Measurements from ENCODE around the gene CD2.
"Not testable (repeated sequence)": the region's sequence is repeated elsewhere in the genome, so short reads cannot be mapped to it uniquely, and the experiment has no call there.

CD2 gene

DNA sequence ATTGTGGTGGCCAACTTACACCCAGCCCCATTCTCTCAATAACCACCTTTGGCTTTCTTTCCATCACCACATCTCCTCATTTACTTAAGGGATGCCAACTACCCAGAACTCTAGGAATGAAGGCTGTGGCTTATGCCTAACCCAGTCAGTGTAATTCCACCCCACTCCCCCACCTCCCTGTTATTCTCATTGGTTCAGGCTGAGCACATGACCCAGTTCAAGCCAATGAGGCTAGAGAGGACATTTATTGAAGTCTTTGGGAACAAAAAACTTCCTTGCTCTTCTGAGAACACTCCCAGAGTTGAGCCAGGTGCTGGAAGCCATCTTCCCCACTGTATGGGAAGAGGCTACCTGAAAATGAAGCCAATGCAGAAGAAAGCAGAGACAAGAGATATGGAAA lies 22.8 kb upstream of the CD2 start:
- no peak for DNase-seq (ENCODE audit: low read depth in 2 of 2)

DNA sequence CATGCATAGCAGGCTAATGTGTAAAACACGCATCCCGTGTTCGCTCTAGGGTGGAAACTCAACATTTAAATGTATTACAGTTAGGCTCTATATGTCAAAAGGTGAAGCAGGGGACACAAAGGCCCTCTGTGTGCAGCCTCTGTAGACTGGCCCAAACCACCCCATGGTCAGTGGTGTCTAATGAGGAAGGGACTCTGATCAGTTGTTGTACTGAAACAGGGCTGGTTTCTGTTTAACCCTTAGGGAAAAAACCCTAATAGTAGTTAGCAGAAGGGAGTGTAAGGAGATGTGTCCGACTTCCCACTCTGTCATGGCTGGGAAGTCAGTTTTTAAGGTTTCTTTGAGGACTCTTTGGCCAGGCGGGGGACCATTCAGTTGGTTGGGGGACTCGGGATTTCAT lies 21.5 kb upstream of the CD2 start:
- no peak for DNase-seq (ENCODE audit: low read depth in 2 of 2)

DNA sequence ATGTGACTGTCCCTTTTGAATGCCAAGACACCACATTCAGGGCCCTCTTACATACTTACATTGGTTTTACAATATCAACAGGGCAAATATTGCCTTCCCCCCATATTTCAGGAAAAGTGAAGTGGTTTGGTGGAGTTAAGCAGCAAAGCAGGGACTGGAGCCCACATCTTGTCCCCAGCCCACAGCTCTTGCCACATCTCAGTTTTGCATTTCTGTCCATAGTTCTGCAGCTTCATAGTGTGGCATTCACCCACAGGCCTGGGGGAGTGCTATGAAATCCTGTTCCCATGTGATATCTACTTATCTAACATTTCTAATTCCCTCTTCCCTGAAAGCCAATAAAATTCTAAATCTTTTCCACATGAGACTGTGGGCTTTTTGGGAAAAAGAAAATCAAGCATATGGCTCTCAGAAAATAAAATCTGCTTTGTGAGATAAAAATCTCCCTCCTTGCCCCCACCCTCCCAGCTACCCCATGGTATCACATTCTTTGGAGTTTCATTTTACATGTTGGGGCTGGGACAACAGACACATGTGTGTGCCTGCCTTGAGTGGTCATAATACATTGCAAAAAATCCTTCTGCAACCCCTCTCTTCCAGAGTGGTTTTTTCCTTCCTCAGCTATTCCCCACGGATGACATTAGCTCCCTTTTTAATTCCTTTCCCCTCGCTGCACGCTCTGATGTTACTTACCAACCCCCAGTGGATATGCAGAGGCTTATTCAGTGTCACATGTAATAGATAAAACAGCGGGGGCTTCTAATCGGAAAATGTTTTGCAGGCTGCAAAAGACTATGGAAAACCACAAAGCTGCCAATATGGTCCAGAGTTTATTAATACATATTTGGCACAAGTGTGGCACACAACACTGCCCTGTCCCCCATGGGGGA lies 20.5 kb upstream of the CD2 start:
- no peak for DNase-seq (ENCODE audit: low read depth in 2 of 2)

DNA sequence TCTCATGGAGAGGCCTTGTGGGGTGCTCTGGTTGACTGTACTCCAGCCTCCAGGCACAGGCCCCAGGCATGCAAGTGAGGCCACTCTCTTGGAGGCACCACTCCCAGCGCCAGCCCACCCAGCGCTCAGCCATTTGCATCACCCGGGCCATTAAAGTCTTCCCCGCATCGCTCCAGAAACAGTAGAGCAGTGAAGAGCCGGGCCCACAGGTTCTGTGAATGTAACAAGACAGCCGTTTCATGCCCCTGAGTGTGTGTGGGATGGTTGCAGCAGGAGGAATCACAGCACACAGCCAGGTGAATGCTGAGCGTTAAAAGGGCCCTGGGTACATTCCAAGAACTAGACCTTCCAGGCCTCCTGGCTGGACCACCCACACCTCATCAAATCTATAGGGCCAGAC lies 19.0 kb upstream of the CD2 start:
- DNase-seq (ENCODE audit: low read depth in 2 of 2), result no peak

DNA sequence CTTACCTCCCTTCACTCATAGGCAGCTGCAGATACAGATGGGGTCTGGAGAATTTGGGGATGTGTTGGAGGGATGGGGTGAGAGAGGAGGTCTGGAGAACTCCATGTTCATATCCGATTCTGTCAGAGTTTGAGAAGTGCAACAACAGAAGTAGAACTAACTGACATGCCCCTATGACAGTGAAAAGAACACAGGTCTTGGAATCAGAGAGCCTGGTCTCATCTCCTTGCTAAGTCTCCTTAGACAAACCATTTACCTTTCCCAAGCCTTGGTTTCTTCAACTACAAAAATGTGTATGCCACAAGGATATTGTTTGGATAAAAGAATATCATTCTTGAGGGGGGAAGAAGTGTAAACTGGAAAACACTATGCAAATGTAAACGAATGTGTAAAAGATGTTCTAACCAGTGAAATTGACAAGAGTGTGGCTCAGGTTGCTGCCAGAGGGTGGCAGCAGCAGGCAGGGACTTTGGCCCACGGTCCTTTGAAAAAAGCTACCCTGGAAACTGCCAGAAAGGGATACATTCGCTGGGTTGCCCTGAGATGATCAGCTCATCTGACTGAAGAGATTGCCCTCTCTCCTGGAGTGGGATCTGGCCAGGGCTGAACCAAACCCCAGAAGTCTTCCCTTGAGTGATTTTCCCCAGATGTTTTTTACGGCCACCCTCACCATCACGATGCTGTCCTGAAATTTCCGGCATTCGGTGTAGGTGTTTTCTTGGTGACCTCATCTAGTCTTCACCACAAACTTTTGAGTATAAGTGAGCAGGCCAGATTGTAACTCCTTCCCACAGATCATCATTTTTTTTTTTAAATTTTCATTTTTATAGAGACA lies 17.0 kb upstream of the CD2 start:
- peak; percentile 60 to 69 for DNase-seq (ENCODE audit: low read depth in 2 of 2)

DNA sequence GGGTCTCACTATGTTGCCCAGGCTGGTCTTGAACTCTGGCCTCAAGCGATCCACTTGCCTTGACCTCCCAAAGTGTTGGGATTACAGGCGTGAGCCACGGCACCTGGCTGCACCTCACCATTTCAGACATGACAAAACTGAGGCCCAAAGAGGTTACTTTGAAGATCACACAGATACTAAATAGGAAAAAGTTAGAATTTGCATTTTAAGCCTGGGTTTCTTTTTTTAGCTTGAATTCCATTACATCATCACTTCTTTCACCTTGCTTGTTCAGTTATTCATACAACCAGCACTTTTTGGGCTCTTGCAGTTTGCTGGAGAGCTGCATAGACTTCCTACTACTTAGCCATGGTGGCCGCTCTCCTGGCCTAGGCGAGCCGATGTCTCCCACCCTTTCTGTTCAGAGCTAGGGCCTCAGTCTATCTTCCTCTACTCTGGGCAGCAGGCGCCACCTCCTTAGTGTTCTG lies 16.3 kb upstream of the CD2 start:
- DNase-seq (ENCODE audit: low read depth in 2 of 2), result peak; percentile 32 to 46

DNA sequence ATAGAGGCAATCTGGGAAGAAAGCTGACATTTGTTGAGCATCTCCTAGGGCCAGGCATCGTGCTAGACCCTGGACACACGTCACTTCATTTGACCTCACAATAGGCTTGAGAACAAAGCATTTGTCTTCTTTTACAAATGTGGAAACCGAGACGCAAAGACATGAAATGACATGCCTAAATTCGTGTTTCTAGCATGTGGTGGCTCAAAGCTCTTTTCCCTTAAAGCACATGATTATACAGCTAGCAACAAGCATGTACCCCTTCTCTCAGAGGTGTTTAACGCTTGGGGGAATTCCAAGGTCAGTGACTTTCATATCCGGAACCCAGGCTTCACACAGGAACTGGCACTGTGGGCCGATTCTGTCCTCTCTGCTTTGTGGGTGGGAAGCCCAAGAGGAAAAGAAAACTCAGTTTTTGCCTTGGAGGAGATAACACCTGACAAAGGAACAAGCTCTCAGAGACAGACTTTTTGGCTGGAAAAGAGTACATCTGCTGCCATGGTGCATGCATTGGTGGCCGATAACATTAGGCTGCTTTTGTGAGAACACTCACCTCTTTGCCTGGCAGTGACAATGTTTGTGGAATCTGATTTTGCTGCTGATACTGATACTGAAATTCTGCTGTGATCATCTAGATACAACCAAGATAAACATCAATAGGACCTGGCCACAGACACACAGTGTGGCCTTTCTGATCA lies 15.4 kb upstream of the CD2 start:
- peak; percentile 44 to 64 for DNase-seq (ENCODE audit: low read depth in 2 of 2)

DNA sequence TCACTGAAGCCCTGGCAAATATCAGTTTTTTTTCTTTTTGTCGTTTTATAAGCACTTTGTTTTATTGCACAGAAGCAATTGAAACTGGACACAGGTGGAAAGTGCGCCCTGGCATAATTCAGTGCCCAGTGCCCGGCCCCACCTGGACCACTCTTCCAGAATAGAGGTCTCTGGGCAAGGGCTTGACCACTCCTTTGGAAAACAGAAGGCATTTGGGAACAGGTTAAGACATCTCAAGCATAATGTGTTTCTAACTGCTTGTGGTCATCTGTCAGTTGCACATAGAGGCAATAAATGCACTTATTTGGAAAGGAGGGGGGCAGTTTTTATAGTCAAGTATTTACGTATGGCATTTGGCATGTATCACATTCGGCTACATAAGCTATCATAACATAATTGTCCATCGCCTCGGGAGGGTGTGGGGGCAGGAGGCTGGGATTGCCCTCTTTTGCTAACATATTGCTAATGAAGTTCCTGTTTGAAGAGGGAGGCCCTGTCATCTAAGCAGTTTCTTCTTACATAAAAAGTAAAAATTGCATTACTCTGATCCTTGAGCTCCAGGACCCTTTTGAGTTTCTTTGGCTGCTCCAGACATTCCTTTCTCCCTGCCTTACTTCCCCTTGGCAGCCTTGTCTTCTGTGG lies 14.7 kb upstream of the CD2 start:
- DNase-seq (ENCODE audit: low read depth in 2 of 2), result no peak

DNA sequence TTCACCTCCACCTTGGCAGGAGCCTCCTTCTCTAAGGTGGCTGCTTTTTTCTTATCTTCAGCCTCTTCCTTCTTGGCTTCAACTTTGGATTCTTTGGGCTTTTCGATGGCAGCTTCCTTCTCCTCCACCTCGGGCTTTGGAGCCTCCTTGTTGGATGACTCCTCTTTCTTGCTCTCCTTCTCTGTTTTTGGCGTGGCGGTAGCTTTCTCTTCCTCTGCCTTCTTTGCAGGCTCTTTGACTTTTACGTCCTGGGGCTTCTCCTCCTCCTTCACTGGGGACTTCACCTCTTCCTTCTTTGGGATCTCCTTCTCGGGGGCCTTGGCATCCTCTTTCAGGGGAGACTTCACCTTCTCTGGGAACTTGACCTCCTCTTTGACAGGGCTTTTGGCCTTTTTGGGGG lies 13.9 kb upstream of the CD2 start:
- no peak for DNase-seq (ENCODE audit: low read depth in 2 of 2)

DNA sequence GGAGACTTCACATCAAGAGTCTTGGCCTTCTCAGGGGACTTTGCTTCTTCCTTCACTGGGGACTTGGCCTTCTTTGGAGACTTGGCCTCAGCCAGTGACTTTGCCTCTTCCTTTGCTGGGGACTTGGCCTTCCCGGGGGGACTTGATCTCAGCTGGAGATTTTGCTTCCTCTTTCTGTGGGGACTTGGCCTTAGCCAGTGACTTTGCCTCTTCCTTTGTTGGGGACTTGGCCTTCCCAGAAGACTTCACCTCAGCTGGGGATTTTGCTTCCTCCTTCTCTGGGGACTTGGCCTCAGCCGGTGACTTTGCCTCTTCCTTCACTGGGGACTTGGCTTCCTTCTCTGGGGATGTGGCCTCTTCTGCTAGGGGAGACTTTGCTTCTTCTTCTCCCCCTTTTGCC lies 13.5 kb upstream of the CD2 start:
- no peak for DNase-seq (ENCODE audit: low read depth in 2 of 2)

DNA sequence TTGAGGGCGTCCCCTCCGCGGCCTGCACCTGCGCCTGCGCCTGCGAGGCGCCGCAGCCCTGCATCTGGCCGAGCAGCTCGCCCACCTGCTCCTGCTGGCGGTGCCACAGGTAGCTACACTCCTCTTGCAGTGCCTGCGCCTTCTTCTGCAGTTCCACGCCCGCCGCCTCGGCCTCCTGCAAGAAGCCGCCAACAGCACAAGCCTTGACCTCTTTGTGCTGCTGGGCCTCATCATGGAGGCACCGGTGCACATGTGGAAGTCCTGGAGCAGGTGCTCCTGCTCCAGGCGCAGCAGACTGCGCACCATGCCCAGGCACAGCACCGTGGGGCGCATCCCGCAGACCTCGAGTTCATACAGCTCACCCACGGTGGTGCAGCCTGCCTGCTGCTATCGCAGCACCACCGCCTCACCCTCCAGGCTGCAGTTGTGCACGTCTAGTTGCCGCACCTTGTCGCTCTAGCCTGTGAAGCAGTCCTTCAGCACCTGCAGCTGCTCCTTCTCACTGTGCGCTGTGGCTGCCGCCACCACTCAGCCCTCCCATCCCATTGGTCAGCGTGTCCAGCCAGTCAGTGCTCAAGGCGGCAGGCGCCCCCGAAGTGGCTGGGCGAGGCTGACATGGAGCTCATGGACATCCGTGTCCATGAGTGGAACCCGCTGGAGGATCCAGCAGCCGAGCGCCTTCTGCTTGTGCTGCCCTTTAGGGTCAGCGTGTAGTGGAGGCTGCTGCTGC lies 12.2 kb upstream of the CD2 start:
- DNase-seq (ENCODE audit: low read depth in 2 of 2), result no peak

DNA sequence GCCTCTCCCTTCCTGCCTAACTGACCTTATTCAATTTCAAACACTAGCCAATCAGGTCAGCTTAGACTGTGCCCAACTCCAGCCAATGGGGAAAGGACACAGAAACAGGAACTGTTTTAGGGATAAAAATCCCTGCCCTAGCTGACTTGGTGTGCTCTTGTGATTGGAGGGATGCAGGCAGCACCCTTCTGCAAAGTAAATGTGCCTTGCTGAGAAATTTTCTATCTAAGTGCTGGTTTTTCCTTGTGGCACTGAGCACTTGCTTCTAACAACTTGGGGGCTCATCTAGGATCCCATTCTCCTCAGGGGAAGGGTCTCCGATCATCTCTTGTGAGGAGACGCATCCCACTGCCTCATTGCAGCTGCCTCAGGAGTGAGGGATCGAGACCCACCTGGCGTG lies 10.7 kb upstream of the CD2 start:
- DNase-seq (ENCODE audit: low read depth in 2 of 2), result no peak

DNA sequence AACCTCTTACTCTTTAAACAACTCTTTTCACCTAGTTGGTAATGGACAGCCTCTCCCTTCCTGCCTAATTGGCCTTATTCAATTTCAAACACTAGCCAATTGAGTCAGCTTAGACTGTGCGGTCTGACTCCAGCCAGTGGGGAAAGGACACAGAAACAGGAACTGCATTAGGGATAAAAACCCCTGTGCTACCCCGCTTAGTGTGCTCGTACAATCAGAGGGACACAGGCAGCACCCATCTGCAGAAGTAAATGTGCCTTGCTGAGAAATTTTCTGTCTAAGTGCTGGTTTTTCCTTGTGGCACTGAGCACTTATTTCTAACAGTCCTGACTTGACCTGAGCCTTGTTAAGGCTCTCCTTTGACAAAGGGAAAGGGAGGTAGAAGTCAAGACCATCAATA lies 6.0 kb upstream of the CD2 start:
- DNase-seq (ENCODE audit: low read depth in 2 of 2), result no peak

DNA sequence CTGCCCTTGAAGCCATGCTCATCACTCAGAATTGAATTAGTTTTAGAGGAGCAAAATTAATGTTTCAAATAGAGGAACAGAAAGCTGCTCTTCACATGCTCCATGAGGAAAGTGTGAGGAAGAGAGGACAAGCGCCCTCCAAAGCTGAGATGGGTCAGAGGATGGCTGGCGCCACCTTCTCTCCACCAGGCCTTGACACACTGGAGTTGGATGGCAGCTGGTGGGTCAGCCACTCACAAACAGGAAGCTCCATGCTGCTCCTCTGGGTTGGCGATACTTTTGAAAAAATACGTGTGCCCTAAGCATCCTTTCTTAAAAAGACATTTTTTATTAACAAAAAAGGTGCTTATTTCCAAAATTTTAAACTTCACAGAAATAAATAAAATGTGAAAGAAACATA lies 3.1 kb upstream of the CD2 start:
- DNase-seq (ENCODE audit: low read depth in 2 of 2), result no peak

DNA sequence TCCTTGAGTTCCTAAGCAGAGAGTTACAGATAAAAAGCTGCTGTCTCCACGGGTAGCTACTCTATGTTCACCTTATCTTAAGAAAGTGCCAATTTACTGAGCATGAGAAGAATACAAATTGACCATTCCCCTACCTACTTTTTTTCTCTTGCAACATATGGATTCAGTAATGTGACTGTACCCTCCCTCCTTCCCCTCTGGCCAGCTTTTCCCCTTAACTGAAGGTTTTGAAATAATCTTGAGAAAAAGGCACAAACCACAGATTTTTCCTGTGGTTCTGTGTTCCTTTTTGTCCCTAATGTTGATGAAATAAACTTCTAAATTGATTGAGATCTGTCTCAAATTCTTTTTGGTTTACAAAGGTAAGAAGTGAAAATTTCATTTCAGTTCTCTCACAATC lies 2.6 kb upstream of the CD2 start:
- DNase-seq (ENCODE audit: low read depth in 2 of 2), result no peak

DNA sequence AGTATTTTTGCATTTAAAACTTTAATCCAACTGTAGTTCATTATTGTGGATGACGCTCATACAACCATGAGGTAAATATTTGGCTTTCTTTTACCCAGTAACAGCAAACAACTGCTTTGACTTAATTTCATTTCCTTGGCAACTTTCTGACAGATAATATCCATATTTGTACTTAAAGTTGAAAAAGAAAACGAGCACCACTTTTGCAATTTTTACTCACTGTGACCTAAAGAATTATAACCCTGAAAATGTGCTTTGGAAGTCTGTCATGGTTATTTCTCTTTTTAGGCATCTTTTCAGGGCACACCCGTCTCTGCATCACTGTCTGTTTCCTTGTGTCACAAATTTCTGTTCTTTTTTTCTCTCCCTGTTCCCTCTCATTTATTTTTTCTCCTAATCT lies 918 bp upstream of the CD2 start:
- DNase-seq (ENCODE audit: low read depth in 2 of 2), result no peak

DNA sequence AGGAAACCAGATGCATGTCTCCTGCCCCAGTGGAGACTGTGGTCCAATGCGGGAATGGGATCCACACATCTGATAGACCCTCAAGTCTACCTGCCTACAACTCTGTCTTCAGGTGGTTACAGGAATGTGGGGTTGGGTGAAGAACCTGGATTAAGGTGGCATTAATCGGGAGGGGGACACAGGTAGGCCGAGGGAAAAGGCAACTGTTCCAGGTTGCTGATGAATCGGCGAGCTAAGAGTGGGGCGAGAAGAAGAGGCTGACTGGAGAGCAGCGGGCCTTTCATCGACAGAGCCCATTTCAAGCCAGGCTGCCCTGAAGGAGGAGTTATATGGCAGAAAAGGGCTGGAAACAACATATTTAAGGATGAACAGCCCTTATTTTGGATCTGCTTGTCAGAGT lies 836 bp downstream of the CD2 start:
- no peak for DNase-seq (ENCODE audit: low read depth in 2 of 2)

DNA sequence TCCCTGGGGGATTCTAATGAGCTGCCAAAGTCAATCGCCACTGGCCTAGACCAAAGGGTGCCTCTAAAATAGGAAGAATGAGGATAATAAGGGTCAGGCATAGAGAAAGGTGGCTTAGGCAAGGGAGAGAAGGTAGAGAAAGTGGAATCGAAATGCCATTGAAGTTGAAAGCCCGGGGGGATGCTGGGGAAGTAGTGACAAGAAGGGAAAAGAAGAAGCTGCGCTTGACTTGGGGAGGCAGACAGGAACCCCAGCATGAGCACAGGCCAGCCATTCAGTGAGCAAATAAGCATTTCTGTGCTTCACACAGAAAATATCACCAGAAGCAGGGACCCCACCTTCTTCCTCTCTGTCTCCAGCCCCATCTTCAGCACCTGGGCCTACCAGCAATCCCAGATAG lies 1.5 kb downstream of the CD2 start:
- no peak for DNase-seq (ENCODE audit: low read depth in 2 of 2)

DNA sequence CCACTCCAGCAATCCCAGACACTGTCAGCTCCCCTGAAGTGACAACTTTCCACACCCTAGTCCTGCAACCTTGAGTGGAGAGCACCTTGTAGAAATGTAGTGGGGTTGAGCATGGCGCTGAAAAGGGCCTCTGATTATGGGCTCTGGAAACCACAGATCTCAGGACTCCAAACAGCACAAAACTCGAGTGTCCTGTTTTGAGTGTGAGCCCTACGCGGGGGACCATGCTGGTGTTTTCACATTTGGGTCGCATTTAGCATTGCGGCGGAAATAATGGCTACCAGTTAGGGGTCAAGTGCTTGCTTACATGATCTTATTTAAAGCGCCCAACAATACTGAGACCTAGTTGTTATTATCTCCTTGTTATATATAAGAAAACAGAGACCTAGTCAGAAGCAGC lies 1.9 kb downstream of the CD2 start:
- DNase-seq (ENCODE audit: low read depth in 2 of 2), result not testable (repeated sequence)

DNA sequence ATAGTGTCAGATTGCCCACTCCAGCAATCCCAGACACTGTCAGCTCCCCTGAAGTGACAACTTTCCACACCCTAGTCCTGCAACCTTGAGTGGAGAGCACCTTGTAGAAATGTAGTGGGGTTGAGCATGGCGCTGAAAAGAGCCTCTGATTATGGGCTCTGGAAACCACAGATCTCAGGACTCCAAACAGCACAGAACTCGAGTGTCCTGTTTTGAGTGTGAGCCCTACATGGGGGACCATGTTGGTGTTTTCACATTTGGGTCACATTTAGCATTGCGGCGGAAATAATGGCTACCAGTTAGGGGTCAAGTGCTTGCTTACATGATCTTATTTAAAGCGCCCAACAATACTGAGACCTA lies 4.2 kb downstream of the CD2 start:
- DNase-seq (ENCODE audit: low read depth in 2 of 2), result not testable (repeated sequence)

DNA sequence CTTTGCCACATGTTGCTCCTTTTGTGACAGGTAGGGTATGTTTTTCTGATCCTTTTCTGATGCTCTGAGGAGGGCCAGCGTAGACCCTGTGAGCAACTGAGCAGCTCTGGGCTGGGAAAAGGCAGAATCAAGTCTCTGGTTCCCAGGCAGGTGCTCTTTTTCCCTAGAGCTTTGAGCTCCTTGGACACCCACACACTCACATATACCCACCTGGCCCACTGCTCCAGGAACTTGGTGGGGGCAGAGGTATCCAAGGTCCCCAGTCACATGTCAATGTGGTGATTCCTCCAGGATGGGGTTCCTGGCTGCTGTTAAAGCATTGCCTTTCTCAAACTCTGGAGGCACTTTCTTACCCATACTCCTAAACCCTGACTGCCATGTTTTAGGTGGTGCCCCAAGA lies 5.4 kb downstream of the CD2 start:
- no peak for DNase-seq (ENCODE audit: low read depth in 2 of 2)

Data from stimulated activated CD4-positive, alpha-beta T cell treated with anti-CD3 and anti-CD28 coated beads, Interleukin-1b, Interleukin-23, amount 100 ng/mL, for 4 hours (primary cell).